BE2C (cell line): Measurements from ENCODE around the gene HORMAD2. TPM values are rescaled to one million over a fixed set of nuclear protein-coding genes. Genes with fewer than 3 reads are reported as not detected.

Source experiments
- DNase-seq: peaks from one replicate; pipeline ENCODE4 v3.0.0-alpha.2; 2020
- H3K27me3 ChIP-seq: fragments of 250-450 bp; sonication (Bioruptor Pico); 2 replicates; pipeline ENCODE4 v1.5.1; 2020; ENCODE audit warnings: mild to moderate bottlenecking
- H3K36me3 ChIP-seq: fragments of 250-450 bp; sonication (Bioruptor Pico); 2 replicates; pipeline ENCODE4 v1.5.1; 2020; ENCODE audit warnings: mild to moderate bottlenecking
- H3K4me1 ChIP-seq: fragments of 250-450 bp; sonication (Bioruptor Pico); 2 replicates; pipeline ENCODE4 v1.5.1; 2020
- H3K4me3 ChIP-seq: 2 replicates; pipeline ENCODE4 v1.5.1; 2011; ENCODE audit warnings: low read depth, low read length
- H3K9me3 ChIP-seq: fragments of 250-450 bp; sonication (Bioruptor Pico); 2 replicates; pipeline ENCODE4 v1.5.1; 2020
- CTCF ChIP-seq: IDR thresholded peaks from 2 replicates; pipeline ENCODE4 v1.5.1; 2012; ENCODE audit warnings: mild to moderate bottlenecking, low read depth, low read length
- polyA plus RNA-seq: library from polyadenylated mRNA; unstranded; fragments of >200 nt; gene quantifications from one replicate; pipeline ENCODE4 v1.2.1, GENCODE V29; 2012; ENCODE audit warnings: low read depth, missing spikeins; ENCODE audit not compliant: insufficient read length, insufficient read depth

Gene HORMAD2
- polyA plus RNA-seq = not detected

- H3K4me3 ChIP-seq = no peak within 1 kb of the TSS
- H3K9me3 ChIP-seq = no peaks in the 10 kb centered on the region
- H3K4me1 ChIP-seq = no peaks in the 10 kb centered on the region
- DNase-seq = peak; percentile 10
- no peak for TF ChIP-seq CTCF
- no peaks in the 10 kb centered on the region for H3K36me3 ChIP-seq
- H3K27me3 ChIP-seq = peaks cover 7% of the 10 kb centered on the region; the same call in 1 of the 2 replicates
These were observed at the start of gene HORMAD2 for GRCh38 chr22:30079952-30080533. HORMAD2 (plus strand) TSS chr22:30080464; CDS start chr22:30093953, 13,489 bp downstream.

GRCh38 chr22:30031328-30031727, 48.9 kb upstream of the HORMAD2 start:
- H3K4me3 ChIP-seq = no peak overlapping the region
- no peak for TF ChIP-seq CTCF
- no peaks in the 10 kb centered on the region for H3K27me3 ChIP-seq
- peaks cover 9% of the 10 kb centered on the region for H3K36me3 ChIP-seq
- H3K4me1 ChIP-seq = no peaks in the 10 kb centered on the region
- H3K9me3 ChIP-seq = no peaks in the 10 kb centered on the region
- no peak for DNase-seq

GRCh38 chr22:30031764-30032455, 48.4 kb upstream of the HORMAD2 start:
- no peak for TF ChIP-seq CTCF
- Histone ChIP-seq H3K27me3 (no peaks in the 10 kb centered on the region), H3K4me1 (no peaks in the 10 kb centered on the region), H3K4me3 (no peak overlapping the region), H3K9me3 (no peaks in the 10 kb centered on the region), H3K36me3 (peaks cover 3% of the 10 kb centered on the region; the same call in 1 of the 2 replicates)
- DNase-seq = no peak

- DNase-seq = no peak
- no peaks in the 10 kb centered on the region for H3K36me3 ChIP-seq
- H3K9me3 ChIP-seq = no peaks in the 10 kb centered on the region
- no peaks in the 10 kb centered on the region for H3K4me1 ChIP-seq
- no peaks in the 10 kb centered on the region for H3K27me3 ChIP-seq
- H3K4me3 ChIP-seq = no peak overlapping the region
- no peak for TF ChIP-seq CTCF
These were observed 47.1 kb upstream of the HORMAD2 start for GRCh38 chr22:30033137-30033536.

- no peak for TF ChIP-seq CTCF
- DNase-seq = no peak
These were observed 46.4 kb upstream of the HORMAD2 start for GRCh38 chr22:30033901-30034300.

GRCh38 chr22:30036656-30037055, 43.6 kb upstream of the HORMAD2 start:
- Histone ChIP-seq H3K4me1 (no peaks in the 10 kb centered on the region), H3K9me3 (no peaks in the 10 kb centered on the region), H3K36me3 (no peaks in the 10 kb centered on the region), H3K4me3 (no peak overlapping the region), H3K27me3 (no peaks in the 10 kb centered on the region)
- no peak for TF ChIP-seq CTCF
- no peak for DNase-seq

More at GRCh38 chr22:30033901-30034300, 46.4 kb upstream of the HORMAD2 start:
- Histone ChIP-seq H3K4me1 (no peaks in the 10 kb centered on the region), H3K36me3 (no peaks in the 10 kb centered on the region), H3K27me3 (no peaks in the 10 kb centered on the region), H3K9me3 (no peaks in the 10 kb centered on the region), H3K4me3 (no peak overlapping the region)
